ENCODE data around the gene DYSF. TPM values are rescaled to one million over a fixed set of nuclear protein-coding genes. Genes with fewer than 3 reads are reported as not detected.

The DYSF gene
- polyA plus RNA-seq, 1 donor (not counting 4 experiments of a cell fraction or from before 2014, with no cell fraction given): 8.2 TPM

DNA sequence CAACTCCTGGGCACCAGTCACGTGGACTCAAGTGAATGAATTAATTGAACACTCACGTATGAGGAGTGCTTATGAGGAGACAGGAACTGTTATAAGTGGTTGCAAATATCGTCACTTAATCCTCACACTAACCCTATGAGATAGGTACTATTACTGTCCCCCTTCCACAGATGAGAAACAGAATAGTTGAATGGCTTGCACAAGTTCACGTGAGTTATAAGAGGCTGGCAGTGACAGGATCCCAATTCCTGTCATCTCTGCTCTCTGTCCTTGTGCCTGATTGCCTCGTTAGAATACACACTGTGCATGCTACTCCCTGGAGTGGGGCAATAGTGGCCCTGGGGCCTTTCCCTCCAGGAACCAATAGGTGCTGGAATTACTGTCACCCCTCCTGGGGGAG, 253.5 kb downstream of the DYSF start:
- H3K9me1 ChIP-seq (ENCODE audit: control insufficient read depth, extremely low read depth, insufficient read depth, low read length): no peaks in the 10 kb centered on the region
- no peak overlapping the region for H3K4me2 ChIP-seq (ENCODE audit: control insufficient read depth, extremely low read depth, insufficient read depth, low read depth, low read length)
- TF ChIP-seq, protein P1, sequence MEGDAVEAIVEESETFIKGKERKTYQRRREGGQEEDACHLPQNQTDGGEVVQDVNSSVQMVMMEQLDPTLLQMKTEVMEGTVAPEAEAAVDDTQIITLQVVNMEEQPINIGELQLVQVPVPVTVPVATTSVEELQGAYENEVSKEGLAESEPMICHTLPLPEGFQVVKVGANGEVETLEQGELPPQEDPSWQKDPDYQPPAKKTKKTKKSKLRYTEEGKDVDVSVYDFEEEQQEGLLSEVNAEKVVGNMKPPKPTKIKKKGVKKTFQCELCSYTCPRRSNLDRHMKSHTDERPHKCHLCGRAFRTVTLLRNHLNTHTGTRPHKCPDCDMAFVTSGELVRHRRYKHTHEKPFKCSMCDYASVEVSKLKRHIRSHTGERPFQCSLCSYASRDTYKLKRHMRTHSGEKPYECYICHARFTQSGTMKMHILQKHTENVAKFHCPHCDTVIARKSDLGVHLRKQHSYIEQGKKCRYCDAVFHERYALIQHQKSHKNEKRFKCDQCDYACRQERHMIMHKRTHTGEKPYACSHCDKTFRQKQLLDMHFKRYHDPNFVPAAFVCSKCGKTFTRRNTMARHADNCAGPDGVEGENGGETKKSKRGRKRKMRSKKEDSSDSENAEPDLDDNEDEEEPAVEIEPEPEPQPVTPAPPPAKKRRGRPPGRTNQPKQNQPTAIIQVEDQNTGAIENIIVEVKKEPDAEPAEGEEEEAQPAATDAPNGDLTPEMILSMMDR (optimal IDR thresholded peaks at IDR 0.05 in 1 of 3, IDR thresholded peaks at IDR 0.05 in 1 of 3, conservative IDR thresholded peaks at IDR 0.05 in 1 of 3; ENCODE audit: extremely low read depth in 1 of 3, insufficient read depth in 2 of 3, low read length in 3 of 3): no peak
- no peak for TF ChIP-seq EZH2 (IDR thresholded peaks at IDR 0.05; ENCODE audit: low read length)
- H3K4me1 ChIP-seq (ENCODE audit: control insufficient read depth, extremely low read depth, insufficient read depth, low read length): no peaks in the 10 kb centered on the region
- H3K4me3 ChIP-seq (ENCODE audit: control insufficient read depth in 2 of 3, extremely low read depth in 1 of 3, insufficient read depth in 2 of 3, low read depth in 1 of 3, low read length in 3 of 3): no peak overlapping the region
- H3K27ac ChIP-seq (ENCODE audit: control insufficient read depth, insufficient read depth, low read length): no peak overlapping the region
- no peaks in the 10 kb centered on the region for H3K36me3 ChIP-seq (ENCODE audit: control insufficient read depth in 2 of 2, extremely low read depth in 1 of 2, insufficient read depth in 2 of 2, low read length in 2 of 2)
- no peak for DNase-seq (ENCODE audit: low read depth, low spot score)
- no peaks in the 10 kb centered on the region for H3K9me3 ChIP-seq (ENCODE audit: control insufficient read depth, low read depth, low read length)
- dilution Hi-C loops (cut with MboI; ENCODE audit: extremely low pct_ligation_motif_present, low sequenced_read_pairs): no loop called here
- H3K9ac ChIP-seq (ENCODE audit: control insufficient read depth, extremely low read depth, insufficient read depth, low read length): no peak overlapping the region
- no peak for FAIRE-seq
- peaks cover 28% of the 10 kb centered on the region for H3K27me3 ChIP-seq (ENCODE audit: control insufficient read depth, extremely low read depth, insufficient read depth, low read length)
- H2AFZ ChIP-seq (ENCODE audit: control insufficient read depth, low read length): no peak overlapping the region
- no peaks in the 10 kb centered on the region for H4K20me1 ChIP-seq (ENCODE audit: control insufficient read depth, extremely low read depth, insufficient read depth, low read length)
- no peaks in the 10 kb centered on the region for H3K79me2 ChIP-seq (ENCODE audit: control insufficient read depth, insufficient read depth, low read length)

DNA sequence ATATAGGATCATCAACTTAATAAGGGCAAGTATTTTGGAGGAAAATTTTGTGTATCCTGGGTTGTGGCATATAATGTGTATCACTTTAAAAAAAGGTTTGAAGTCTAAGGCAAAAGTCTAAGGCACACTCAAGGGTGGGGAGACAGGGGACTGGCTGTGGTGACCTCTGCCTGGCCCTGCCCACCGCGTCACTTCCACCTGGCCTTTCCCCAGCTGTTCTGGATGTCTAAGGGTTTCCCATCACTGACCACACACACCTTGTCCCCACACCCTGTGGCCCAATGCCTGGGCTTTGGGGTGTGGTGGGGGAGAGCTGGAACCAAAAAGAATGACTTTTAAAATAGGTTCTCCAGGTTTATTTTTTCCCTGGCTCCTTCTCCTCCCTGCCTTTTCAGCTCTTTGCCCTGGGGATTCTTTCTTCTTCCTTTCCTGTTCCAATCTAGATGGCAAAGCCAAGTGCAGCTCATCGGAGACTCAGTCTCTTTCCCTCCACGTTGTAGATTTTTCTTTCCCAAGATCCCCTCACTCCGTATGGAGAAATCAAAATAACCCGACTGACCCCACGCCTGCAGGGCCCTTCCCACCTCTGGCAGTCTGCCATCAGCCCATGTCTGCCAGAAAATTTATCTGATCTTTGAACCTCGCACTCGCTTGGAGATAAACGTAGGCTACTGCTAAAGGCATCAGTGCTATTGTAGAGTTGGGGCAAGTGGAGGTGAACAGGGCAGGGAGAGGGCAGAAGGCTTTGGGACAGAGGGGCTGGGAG, 257.2 kb downstream of the DYSF start:
- H3K27me3 ChIP-seq (ENCODE audit: control insufficient read depth, extremely low read depth, insufficient read depth, low read length): peaks cover 16% of the 10 kb centered on the region
- no peak overlapping the region for H2AFZ ChIP-seq (ENCODE audit: control insufficient read depth, low read length)
- no peaks in the 10 kb centered on the region for H4K20me1 ChIP-seq (ENCODE audit: control insufficient read depth, extremely low read depth, insufficient read depth, low read length)
- no peaks in the 10 kb centered on the region for H3K36me3 ChIP-seq (ENCODE audit: control insufficient read depth in 2 of 2, extremely low read depth in 1 of 2, insufficient read depth in 2 of 2, low read length in 2 of 2)
- no peak overlapping the region for H3K4me2 ChIP-seq (ENCODE audit: control insufficient read depth, extremely low read depth, insufficient read depth, low read depth, low read length)
- no peaks in the 10 kb centered on the region for H3K9me3 ChIP-seq (ENCODE audit: control insufficient read depth, low read depth, low read length)
- dilution Hi-C loops (cut with MboI; ENCODE audit: extremely low pct_ligation_motif_present, low sequenced_read_pairs): no loop called here
- no peak for DNase-seq (ENCODE audit: low read depth, low spot score)
- no peak overlapping the region for H3K27ac ChIP-seq (ENCODE audit: control insufficient read depth, insufficient read depth, low read length)
- FAIRE-seq: no peak
- H3K4me1 ChIP-seq (ENCODE audit: control insufficient read depth, extremely low read depth, insufficient read depth, low read length): no peaks in the 10 kb centered on the region
- TF ChIP-seq EZH2 (IDR thresholded peaks at IDR 0.05; ENCODE audit: low read length): no peak
- TF ChIP-seq, protein P1 (optimal IDR thresholded peaks at IDR 0.05 in 1 of 3, IDR thresholded peaks at IDR 0.05 in 1 of 3, conservative IDR thresholded peaks at IDR 0.05 in 1 of 3; ENCODE audit: extremely low read depth in 1 of 3, insufficient read depth in 2 of 3, low read length in 3 of 3): no peak
- no peak overlapping the region for H3K4me3 ChIP-seq (ENCODE audit: control insufficient read depth in 2 of 3, extremely low read depth in 1 of 3, insufficient read depth in 2 of 3, low read depth in 1 of 3, low read length in 3 of 3)
- no peak overlapping the region for H3K9ac ChIP-seq (ENCODE audit: control insufficient read depth, extremely low read depth, insufficient read depth, low read length)
- H3K9me1 ChIP-seq (ENCODE audit: control insufficient read depth, extremely low read depth, insufficient read depth, low read length): no peaks in the 10 kb centered on the region
- no peaks in the 10 kb centered on the region for H3K79me2 ChIP-seq (ENCODE audit: control insufficient read depth, insufficient read depth, low read length)

Measured in keratinocyte (primary cell).